NCI-H1436 (cell line): Measurements from ENCODE around the gene OR1J2.
"Not testable (repeated sequence)": the region's sequence is repeated elsewhere in the genome, so short reads cannot be mapped to it uniquely, and the experiment has no call there.

Experiments
- DNase-seq: peaks from one replicate; lab custom pipeline; 2025; lab: John Stamatoyannopoulos, UW

The OR1J2 gene

GRCh38 chr9:122510502-122510901, at the start of gene OR1J2:
TSS of gene OR1J2 (plus strand) at chr9:122510802. CDS start at chr9:122510802, 0 bp downstream.
- no peak for DNase-seq

GRCh38 chr9:122463828-122464632, 46.6 kb upstream of the OR1J2 start:
- peak; percentile 65 for DNase-seq

GRCh38 chr9:122464633-122465567, 45.7 kb upstream of the OR1J2 start:
- peak; percentile 73 for DNase-seq

GRCh38 chr9:122466456-122466855, 44.1 kb upstream of the OR1J2 start:
- no peak for DNase-seq

GRCh38 chr9:122468735-122469134, 41.9 kb upstream of the OR1J2 start:
- DNase-seq, result no peak

DNA sequence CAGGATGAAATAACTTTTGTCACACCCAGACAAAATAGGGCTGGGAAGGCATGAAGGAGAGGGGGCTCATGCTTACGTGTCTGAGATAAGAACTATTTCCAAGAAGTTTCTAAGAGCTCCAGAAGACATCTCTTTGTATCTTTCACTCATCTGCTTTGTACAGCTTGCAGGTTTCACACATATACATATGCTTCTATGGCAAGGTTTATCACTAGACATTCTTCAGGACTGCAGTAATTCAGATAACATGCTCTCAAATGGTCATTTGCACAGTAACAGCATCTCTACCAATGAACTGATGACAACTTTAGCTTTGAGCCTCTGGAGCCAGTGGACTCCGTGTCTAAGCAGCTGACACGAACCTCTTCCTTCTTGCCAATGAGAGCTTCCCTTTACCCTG, 36.0 kb upstream of the OR1J2 start:
- DNase-seq, result no peak

- no peak for DNase-seq
These were observed 34.9 kb upstream of the OR1J2 start for GRCh38 chr9:122475717-122476116.

DNA sequence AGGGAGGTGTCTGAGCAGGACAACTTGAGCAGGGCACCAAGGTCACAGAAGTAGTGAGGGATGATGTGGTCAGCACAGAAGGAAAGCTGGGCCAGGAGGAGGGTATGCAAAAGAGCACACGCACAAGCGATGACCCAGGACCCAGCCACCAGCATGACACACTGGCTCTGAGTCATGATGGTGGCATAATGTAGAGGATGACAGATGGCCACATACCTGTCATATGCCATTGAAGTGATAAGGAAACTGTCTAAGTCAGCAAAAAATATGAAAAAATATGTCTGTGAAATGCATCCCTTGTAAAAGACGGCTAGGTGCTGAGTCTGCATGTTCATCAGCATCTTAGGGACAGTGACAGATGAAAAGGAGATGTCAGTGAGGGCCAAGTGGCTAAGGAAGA, 33.3 kb upstream of the OR1J2 start:
- no peak for DNase-seq

DNA sequence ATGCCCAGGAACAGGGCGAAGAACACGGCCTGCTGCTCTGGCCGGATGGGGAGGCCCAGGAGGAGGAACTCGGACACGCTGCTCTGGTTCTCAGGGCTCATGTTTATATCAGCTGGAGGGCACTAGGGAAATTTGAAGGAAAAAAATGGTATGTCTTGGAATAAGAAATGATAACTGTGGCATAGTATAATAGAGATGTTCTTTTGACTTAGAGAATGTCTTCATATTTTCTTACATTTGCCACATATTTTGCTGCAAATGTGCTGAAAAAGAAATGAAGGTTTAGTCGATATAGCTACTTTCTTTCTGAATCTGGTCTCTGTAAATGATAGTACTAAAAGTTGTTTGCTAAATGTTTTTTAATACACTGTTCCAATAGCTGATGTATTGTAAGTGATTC, 32.8 kb upstream of the OR1J2 start, which contains the start of gene OR1J1:
TSS of gene OR1J1 (minus strand) at position 101 of the 400 bp plus-strand sequence. CDS start at position 101, 0 bp downstream.
- DNase-seq, result no peak

DNA sequence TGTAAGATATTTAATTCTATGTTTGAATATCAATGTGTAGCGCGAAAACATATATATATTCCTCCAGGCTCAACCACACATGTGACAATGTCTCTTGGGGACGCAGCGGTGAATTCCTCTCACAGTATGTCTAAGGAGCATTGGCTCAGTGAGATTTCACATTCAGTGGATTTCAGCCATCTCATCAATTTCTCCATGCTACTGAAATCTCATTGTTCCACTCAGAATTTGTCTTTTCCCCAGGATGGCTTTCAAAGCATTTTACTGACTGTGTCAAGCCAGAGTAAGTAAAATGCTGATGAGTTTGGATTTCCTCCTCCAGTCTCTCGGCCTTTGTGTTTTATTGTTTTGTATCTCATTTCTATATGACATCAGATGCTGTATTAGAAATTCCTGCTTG, 31.5 kb upstream of the OR1J2 start:
- no peak for DNase-seq

GRCh38 chr9:122498883-122499288, 11.7 kb upstream of the OR1J2 start:
- DNase-seq, result peak; percentile 19

GRCh38 chr9:122506964-122507363, 3.6 kb upstream of the OR1J2 start:
- DNase-seq, result no peak

GRCh38 chr9:122518226-122518625, 7.6 kb downstream of the OR1J2 start:
- DNase-seq, result no peak

DNA sequence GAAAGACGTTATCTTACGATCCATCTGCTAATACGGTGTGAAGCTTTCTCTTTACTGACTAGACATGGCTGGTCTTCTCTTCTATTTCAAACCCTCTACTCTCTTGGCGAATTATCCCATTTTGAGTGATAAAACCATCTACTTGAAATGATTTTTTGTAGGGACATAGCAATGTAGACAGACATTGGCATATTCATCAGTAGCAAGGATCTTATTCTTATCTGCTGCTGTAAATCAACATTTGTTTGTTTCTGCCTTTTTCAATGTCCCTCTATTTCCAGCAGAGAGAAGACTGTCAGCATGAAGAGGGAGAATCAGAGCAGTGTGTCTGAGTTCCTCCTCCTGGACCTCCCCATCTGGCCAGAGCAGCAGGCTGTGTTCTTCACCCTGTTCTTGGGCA, 8.2 kb downstream of the OR1J2 start, which contains the start of gene OR1J4:
TSS of gene OR1J4 (plus strand) at position 301 of the 400 bp plus-strand sequence. CDS start at position 301, 0 bp downstream.
- DNase-seq, result no peak

- no peak for DNase-seq
These were observed 8.8 kb downstream of the OR1J2 start for GRCh38 chr9:122519376-122519775.

- DNase-seq, result no peak
These were observed 16.0 kb downstream of the OR1J2 start for GRCh38 chr9:122526602-122527001.

- no peak for DNase-seq
These were observed 16.6 kb downstream of the OR1J2 start, which contains the start of gene OR1N1 for GRCh38 chr9:122527193-122527592. TSS of gene OR1N1 (minus strand) at chr9:122527293. CDS start at chr9:122527293, 0 bp downstream.

DNA sequence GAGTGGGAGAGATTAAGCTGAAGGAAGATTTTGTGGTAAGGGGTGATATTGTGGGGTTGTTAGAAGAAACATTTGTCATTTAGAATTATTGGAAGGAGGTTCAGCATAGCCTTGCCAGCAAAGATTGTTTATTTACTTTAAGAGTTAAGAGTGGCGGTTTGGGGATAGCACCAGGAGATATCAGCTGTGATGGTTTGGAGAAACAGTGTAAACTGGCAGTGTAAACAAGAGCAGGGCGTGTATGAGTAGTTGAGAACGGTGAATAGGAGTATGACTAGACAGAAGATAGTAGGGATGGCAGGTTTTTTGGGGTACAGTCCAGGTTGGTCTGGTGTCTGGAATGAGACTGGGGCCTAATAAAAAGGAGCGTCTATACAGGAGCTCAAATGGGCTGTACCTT, 20.6 kb downstream of the OR1J2 start:
- DNase-seq, result not testable (repeated sequence)

GRCh38 chr9:122536134-122536533, 25.5 kb downstream of the OR1J2 start:
- DNase-seq, result no peak

GRCh38 chr9:122537066-122537465, 26.5 kb downstream of the OR1J2 start:
- DNase-seq, result not testable (repeated sequence)

DNA sequence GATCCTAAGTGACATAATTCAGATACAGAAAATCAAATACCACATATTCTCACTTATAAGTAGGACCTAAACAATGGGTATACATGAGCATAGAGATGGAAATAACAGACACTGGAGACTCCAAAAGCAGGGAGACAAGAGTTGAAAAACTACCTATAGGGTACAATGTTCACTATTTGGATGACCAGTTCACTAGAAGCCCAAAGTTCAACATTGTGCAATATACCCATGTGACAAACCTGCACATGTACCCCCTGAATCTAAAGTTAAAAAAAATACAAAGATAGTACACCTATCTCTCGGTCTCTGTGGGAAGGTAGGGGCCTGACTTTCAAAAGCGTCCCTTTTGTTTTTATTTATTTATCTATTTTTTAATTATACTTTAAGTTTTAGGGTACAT, 28.2 kb downstream of the OR1J2 start:
- DNase-seq, result no peak

DNA sequence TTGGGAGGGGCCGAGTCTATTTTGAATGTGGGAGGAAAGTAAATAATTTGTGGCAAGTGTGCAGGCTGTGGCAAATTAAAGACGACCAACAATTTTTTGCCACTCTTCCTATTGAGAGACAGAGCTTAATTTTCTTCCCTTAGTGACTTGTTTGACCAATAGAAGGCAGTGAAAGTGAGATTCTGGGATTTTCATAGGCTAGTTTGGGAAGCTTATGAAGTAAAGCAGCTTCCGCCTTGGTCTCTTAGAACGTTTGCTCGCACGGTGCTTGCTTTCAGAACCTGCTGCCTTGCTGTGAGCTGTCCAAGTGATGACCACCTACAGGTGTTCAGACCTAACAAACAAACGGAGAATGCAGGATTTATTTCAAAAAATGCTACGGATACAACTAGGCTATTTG, 35.6 kb downstream of the OR1J2 start:
- DNase-seq, result no peak

DNA sequence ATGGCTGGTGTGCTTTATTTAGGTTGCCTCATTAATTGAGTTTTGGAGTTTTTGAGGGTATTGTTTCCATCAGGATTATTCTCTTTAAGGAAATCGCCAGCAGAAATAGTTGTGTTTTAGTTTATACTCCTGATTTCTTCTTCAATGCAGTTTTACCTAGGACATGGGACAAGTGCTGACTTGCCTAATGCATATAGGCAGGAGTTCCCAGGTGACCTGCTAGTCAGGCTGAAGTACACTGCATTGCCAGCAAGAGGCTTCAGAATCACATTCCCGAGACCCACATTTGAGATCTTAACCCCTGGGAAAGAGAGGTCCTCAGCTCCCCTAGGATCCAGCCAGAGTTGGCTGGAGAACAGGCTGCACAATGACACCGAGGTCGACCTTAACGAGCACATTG, 40.8 kb downstream of the OR1J2 start:
- no peak for DNase-seq
